Upper lobe of left lung (tissue), 4 donors: ENCODE data around the gene GAS2L1.

Experiments used
- EP300 ChIP-seq, 4 donors: sonication (generic); formaldehyde crosslinking; IDR thresholded peaks; one replicate each; pipeline ENCODE4 v1.5.1; 2017; ENCODE audit warnings: antibody characterized with exemption in 4 of 4, control low read depth in 2 of 4
- POLR2A ChIP-seq, 4 donors: fragments of 450-650 bp; IDR thresholded peaks; one replicate each; pipeline ENCODE4 v1.5.1; 2016 to 2017; ENCODE audit warnings: antibody characterized with exemption in 4 of 4, mild to moderate bottlenecking in 2 of 4
- POLR2AphosphoS5 ChIP-seq, 2 donors: sonication (generic); formaldehyde crosslinking; IDR thresholded peaks; one replicate each; pipeline ENCODE4 v1.5.1; 2017; ENCODE audit warnings: antibody characterized with exemption in 2 of 2
- TF ChIP-seq, protein P1 (sequence below), 6 experiments: fragments of 450-650 bp in 4 of 6; fragments of 200-600 bp in 2 of 6; sonication (generic) in 2 of 6; IDR thresholded peaks; one replicate each; pipeline ENCODE4 v1.5.1; 2016 to 2019; ENCODE audit warnings: antibody characterized with exemption in 6 of 6

DNA sequence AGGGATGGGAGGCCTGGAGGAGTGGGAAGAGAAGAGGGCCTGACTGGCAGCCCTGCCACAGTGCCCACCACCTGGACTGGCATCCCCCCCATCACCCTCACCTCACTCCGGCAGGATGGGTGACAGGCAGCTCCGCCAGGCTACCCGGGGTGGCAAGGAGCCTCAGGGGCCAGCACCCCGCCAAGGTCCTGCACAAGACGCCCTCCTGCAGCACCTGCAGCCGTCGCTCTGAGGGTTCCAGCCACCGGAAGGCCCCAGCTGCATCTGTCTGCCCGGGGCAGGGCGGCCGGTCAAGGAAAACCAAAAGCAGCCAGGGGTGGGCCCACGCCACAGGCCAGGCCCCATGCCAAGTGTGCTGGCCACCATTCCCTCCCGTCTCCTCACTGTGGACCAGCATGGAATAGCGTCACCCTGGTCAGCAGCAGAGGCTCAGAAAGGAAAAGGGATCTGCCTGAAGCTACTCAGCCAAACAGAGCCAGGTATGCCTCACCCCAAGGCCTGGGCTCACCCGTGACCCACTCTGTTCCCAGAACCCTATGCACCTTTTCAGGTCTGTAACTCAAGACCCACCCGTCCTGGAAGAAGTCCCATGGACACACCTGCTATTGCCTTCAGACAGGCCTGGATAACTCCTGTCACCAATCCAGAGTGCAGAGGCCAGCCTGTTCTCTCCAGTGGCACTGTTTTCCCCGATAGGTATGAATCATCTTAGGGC lies 45.7 kb upstream of the GAS2L1 start:
- TF ChIP-seq, protein P1, sequence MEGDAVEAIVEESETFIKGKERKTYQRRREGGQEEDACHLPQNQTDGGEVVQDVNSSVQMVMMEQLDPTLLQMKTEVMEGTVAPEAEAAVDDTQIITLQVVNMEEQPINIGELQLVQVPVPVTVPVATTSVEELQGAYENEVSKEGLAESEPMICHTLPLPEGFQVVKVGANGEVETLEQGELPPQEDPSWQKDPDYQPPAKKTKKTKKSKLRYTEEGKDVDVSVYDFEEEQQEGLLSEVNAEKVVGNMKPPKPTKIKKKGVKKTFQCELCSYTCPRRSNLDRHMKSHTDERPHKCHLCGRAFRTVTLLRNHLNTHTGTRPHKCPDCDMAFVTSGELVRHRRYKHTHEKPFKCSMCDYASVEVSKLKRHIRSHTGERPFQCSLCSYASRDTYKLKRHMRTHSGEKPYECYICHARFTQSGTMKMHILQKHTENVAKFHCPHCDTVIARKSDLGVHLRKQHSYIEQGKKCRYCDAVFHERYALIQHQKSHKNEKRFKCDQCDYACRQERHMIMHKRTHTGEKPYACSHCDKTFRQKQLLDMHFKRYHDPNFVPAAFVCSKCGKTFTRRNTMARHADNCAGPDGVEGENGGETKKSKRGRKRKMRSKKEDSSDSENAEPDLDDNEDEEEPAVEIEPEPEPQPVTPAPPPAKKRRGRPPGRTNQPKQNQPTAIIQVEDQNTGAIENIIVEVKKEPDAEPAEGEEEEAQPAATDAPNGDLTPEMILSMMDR (IDR thresholded peaks at IDR 0.05) = no peak
- TF ChIP-seq POLR2AphosphoS5 (IDR thresholded peaks at IDR 0.05) (no peak), POLR2A (IDR thresholded peaks at IDR 0.05) (no peak), EP300 (IDR thresholded peaks at IDR 0.05) (no peak)
